Vagina (tissue), 2 donors: Measurements from ENCODE around the gene ABCD3. TPM values are rescaled to one million over a fixed set of nuclear protein-coding genes. Genes with fewer than 3 reads are reported as not detected.
A peak's percentile ranks its signal among the peaks of the same experiment; 100 is the strongest.

Experiments
- DNase-seq, 2 donors: peaks; one replicate each; pipeline ENCODE4 v3.0.0-alpha.2; 2017; ENCODE audit errors: extremely low spot score in 2 of 2
- H3K27ac ChIP-seq: fragments of 200-600 bp; sonication (generic); one replicate; pipeline ENCODE4 v1.5.1; 2019
- H3K27me3 ChIP-seq: fragments of 200-600 bp; sonication (generic); one replicate; pipeline ENCODE4 v1.5.1; 2019
- H3K36me3 ChIP-seq, 2 donors: fragments of 200-600 bp; sonication (generic); one replicate each; pipeline ENCODE4 v1.5.1; 2017 to 2019
- H3K4me1 ChIP-seq: fragments of 200-600 bp; sonication (generic); one replicate; pipeline ENCODE4 v1.5.1; 2019
- H3K4me3 ChIP-seq, 2 donors: fragments of 200-600 bp; sonication (generic); 1 replicate in 1 of 2; 2 replicates in 1 of 2; pipeline ENCODE4 v1.5.1; 2016 to 2019
- H3K9me3 ChIP-seq: fragments of 200-600 bp; sonication (generic); one replicate; pipeline ENCODE4 v1.5.1; 2019
- CTCF ChIP-seq, 3 experiments: fragments of 450-650 bp in 2 of 3; fragments of 200-600 bp in 1 of 3; sonication (generic) in 1 of 3; IDR thresholded peaks; one replicate each; pipeline ENCODE4 v1.5.1; 2017 to 2019; ENCODE audit warnings: antibody characterized with exemption in 3 of 3, mild to moderate bottlenecking in 2 of 3, moderate library complexity in 2 of 3
- POLR2A ChIP-seq, 2 donors: fragments of 450-650 bp; IDR thresholded peaks; one replicate each; pipeline ENCODE4 v1.6.1; 2017; ENCODE audit warnings: antibody characterized with exemption in 2 of 2, mild to moderate bottlenecking in 2 of 2, moderate library complexity in 2 of 2
- POLR2AphosphoS5 ChIP-seq, 2 donors: sonication (generic); formaldehyde crosslinking; IDR thresholded peaks; one replicate each; pipeline ENCODE4 v1.9.0; 2017; ENCODE audit warnings: antibody characterized with exemption in 2 of 2, mild to moderate bottlenecking in 2 of 2, low read depth in 1 of 2; ENCODE audit not compliant: insufficient read depth in 1 of 2
- intact Hi-C: fragments of 100-400 bp; cut with DNase I; formaldehyde crosslinking; loops from one replicate; pipeline ENCODE4 v1.15.1; 2023
- total RNA-seq: library from RNA; depleted of rRNA; stranded (reverse); fragments of >200 nt; gene quantifications from one replicate; pipeline ENCODE4 v1.2.3, GENCODE V29; 2016

Gene ABCD3
- total RNA-seq, 1 donor from 2014 or later = 16.2 TPM

- Histone ChIP-seq H3K4me1 (no peaks in the 10 kb centered on the region), H3K4me3 (no peak overlapping the region), H3K27ac (no peak overlapping the region), H3K36me3 (peaks cover 0 to 9% of the 10 kb centered on the region in 2 donors), H3K9me3 (no peaks in the 10 kb centered on the region), H3K27me3 (no peaks in the 10 kb centered on the region)
- no peak for TF ChIP-seq POLR2A (IDR thresholded peaks at IDR 0.05)
- no peak for TF ChIP-seq CTCF (IDR thresholded peaks at IDR 0.05)
- DNase-seq = no peak
- intact Hi-C loops = no loop called here
These were observed 53.1 kb downstream of the ABCD3 start for GRCh38 chr1:94471271-94471670.

GRCh38 chr1:94475232-94475631, 57.0 kb downstream of the ABCD3 start:
- Histone ChIP-seq H3K4me1 (no peaks in the 10 kb centered on the region), H3K9me3 (no peaks in the 10 kb centered on the region), H3K27me3 (no peaks in the 10 kb centered on the region), H3K27ac (no peak overlapping the region), H3K4me3 (no peak overlapping the region), H3K36me3 (peaks cover 0 to 9% of the 10 kb centered on the region in 2 donors)
- DNase-seq = no peak
- no peak for TF ChIP-seq POLR2A (IDR thresholded peaks at IDR 0.05)
- no peak for TF ChIP-seq POLR2AphosphoS5 (IDR thresholded peaks at IDR 0.05; ENCODE audit: insufficient read depth in 1 of 2, low read depth in 1 of 2)
- TF ChIP-seq CTCF (IDR thresholded peaks at IDR 0.05) = no peak
- intact Hi-C loops = no loop called here

- Histone ChIP-seq H3K4me1 (no peaks in the 10 kb centered on the region), H3K27ac (no peak overlapping the region), H3K9me3 (no peaks in the 10 kb centered on the region), H3K4me3 (no peak overlapping the region), H3K36me3 (peaks cover 0 to 25% of the 10 kb centered on the region in 2 donors), H3K27me3 (no peaks in the 10 kb centered on the region)
- TF ChIP-seq CTCF (IDR thresholded peaks at IDR 0.05) (no peak), POLR2A (IDR thresholded peaks at IDR 0.05) (no peak), POLR2AphosphoS5 (IDR thresholded peaks at IDR 0.05; ENCODE audit: insufficient read depth in 1 of 2, low read depth in 1 of 2) (no peak)
- DNase-seq = no peak
- intact Hi-C loops = no loop called here
These were observed 61.5 kb downstream of the ABCD3 start for GRCh38 chr1:94479682-94480081.

- TF ChIP-seq POLR2A (IDR thresholded peaks at IDR 0.05) = no peak
- peak; percentile 55 to 75 (median 66) for TF ChIP-seq CTCF (IDR thresholded peaks at IDR 0.05)
- TF ChIP-seq POLR2AphosphoS5 (IDR thresholded peaks at IDR 0.05; ENCODE audit: insufficient read depth in 1 of 2, low read depth in 1 of 2) = no peak
- no peak for DNase-seq
- Histone ChIP-seq H3K36me3 (peaks cover 0 to 25% of the 10 kb centered on the region in 2 donors), H3K27me3 (no peaks in the 10 kb centered on the region), H3K27ac (no peak overlapping the region), H3K9me3 (no peaks in the 10 kb centered on the region), H3K4me1 (no peaks in the 10 kb centered on the region), H3K4me3 (no peak overlapping the region)
- intact Hi-C loops = no loop called here
These were observed 63.3 kb downstream of the ABCD3 start for GRCh38 chr1:94481473-94481933.

- no peak overlapping the region for H3K4me3 ChIP-seq
- intact Hi-C loops = no loop called here
- H3K27me3 ChIP-seq = no peaks in the 10 kb centered on the region
- H3K27ac ChIP-seq = no peak overlapping the region
- H3K9me3 ChIP-seq = no peaks in the 10 kb centered on the region
- peaks cover 0 to 35% of the 10 kb centered on the region in 2 donors for H3K36me3 ChIP-seq
- no peak for DNase-seq
- no peaks in the 10 kb centered on the region for H3K4me1 ChIP-seq
- TF ChIP-seq CTCF (IDR thresholded peaks at IDR 0.05) (no peak), POLR2A (IDR thresholded peaks at IDR 0.05) (no peak), POLR2AphosphoS5 (IDR thresholded peaks at IDR 0.05; ENCODE audit: insufficient read depth in 1 of 2, low read depth in 1 of 2) (no peak)
These were observed 68.8 kb downstream of the ABCD3 start for GRCh38 chr1:94486990-94487389.
